Mesothelial cell of epicardium (in vitro differentiated cells): ENCODE results near the gene TRABD2A. TPM values are rescaled to one million over a fixed set of nuclear protein-coding genes. Genes with fewer than 3 reads are reported as not detected.
"Not testable (repeated sequence)": the region's sequence is repeated elsewhere in the genome, so short reads cannot be mapped to it uniquely, and the experiment has no call there.

ENCODE experiments used
- DNase-seq, 2 experiments: peaks; one replicate each; pipeline ENCODE4 v3.0.0; 2021; ENCODE audit warnings: low spot score in 2 of 2; ENCODE audit not compliant: unreplicated experiment in 2 of 2
- H3K27ac Mint-ChIP-seq: 2 replicates; pipeline ENCODE4 v1.8.0; 2021; ENCODE audit warnings: mixed read lengths
- H3K27me3 Mint-ChIP-seq: 2 replicates; pipeline ENCODE4 v1.8.0; 2021; ENCODE audit warnings: low read depth, mixed read lengths
- H3K36me3 Mint-ChIP-seq: 2 replicates; pipeline ENCODE4 v1.8.0; 2021; ENCODE audit warnings: mixed read lengths
- H3K4me1 Mint-ChIP-seq: 2 replicates; pipeline ENCODE4 v1.8.0; 2021; ENCODE audit warnings: mixed read lengths
- H3K4me3 Mint-ChIP-seq: 2 replicates; pipeline ENCODE4 v1.8.0; 2021; ENCODE audit warnings: mild to moderate bottlenecking, moderate library complexity, mixed read lengths
- H3K9me3 Mint-ChIP-seq: 2 replicates; pipeline ENCODE4 v1.8.0; 2021; ENCODE audit warnings: mixed read lengths
- total RNA-seq: library from RNA; stranded (reverse); gene quantifications from 3 replicates; pipeline ENCODE4 v1.2.1, GENCODE V29; 2021
- TF ChIP-seq, protein P1 (sequence below): fragments of 200-600 bp; sonication (generic); IDR thresholded peaks from one replicate; pipeline ENCODE4 v1.5.0; 2021; ENCODE audit warnings: antibody characterized with exemption; ENCODE audit not compliant: unreplicated experiment

TRABD2A gene
- total RNA-seq, 1 donor from 2014 or later: 0.45 TPM

DNA sequence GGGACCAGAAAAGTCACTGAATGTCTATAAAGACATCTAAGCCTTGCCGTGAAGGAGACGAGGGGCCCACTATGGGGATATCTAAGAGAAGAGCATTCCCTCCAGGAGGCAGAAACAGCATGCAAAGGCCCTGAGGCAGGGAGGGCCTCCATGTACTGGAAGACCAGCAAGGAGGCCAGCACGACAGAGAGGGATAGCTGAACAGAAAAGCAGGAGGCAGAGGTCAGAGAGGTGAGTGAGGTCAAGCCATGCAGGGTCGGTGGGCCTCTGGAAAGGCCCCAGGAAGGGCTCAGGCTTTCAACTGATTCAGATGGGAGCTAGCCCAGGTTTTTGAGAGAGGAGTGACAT, 5.7 kb downstream of the TRABD2A start:
- TF ChIP-seq, protein P1, sequence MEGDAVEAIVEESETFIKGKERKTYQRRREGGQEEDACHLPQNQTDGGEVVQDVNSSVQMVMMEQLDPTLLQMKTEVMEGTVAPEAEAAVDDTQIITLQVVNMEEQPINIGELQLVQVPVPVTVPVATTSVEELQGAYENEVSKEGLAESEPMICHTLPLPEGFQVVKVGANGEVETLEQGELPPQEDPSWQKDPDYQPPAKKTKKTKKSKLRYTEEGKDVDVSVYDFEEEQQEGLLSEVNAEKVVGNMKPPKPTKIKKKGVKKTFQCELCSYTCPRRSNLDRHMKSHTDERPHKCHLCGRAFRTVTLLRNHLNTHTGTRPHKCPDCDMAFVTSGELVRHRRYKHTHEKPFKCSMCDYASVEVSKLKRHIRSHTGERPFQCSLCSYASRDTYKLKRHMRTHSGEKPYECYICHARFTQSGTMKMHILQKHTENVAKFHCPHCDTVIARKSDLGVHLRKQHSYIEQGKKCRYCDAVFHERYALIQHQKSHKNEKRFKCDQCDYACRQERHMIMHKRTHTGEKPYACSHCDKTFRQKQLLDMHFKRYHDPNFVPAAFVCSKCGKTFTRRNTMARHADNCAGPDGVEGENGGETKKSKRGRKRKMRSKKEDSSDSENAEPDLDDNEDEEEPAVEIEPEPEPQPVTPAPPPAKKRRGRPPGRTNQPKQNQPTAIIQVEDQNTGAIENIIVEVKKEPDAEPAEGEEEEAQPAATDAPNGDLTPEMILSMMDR: no peak
- Mint-ChIP-seq H3K27me3 (peaks cover 86% of the 10 kb centered on the region), H3K27ac (no peak overlapping the region), H3K4me3 (no peak overlapping the region), H3K9me3 (no peaks in the 10 kb centered on the region), H3K36me3 (no peaks in the 10 kb centered on the region), H3K4me1 (peaks cover 3% of the 10 kb centered on the region)
- no peak for DNase-seq

DNA sequence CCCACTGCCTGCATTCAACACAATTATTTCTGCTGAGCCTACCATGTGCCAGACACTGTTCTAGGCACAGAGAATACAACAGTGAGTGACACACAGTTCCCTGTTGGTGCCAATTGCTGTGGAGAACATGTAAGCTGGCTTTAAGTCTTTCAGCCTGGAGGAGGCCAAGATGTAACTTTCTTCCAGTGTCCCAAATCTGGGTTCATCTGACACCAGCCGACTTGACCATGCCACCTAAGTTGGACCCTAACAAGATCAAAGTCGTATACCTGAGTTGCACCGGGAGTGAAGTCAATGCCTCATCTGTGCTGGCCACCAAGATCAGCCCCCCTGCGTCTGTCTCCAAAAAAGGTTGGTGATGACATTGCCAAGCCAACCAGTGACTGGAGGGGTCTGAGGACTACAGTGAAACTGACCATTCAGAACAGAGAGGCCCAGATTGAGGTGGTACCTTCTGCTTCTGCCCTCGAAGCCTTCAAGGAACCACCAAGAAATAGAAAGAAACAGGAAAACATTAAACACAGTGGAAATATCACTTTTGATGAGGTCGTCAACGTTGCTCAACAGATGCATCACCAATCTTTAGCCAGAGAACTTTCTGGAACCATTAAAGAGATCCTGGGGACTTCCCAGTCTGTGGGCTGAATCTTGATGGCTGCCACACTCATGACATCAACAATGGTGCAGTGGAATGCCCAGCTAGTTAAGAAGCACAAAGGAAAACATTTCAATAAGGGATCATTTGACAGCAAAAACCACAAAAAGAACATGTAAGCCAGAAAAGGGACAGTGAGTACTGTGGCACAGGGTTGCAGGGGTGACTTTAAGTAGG, 6.3 kb downstream of the TRABD2A start:
- Mint-ChIP-seq H3K27me3 (peaks cover 84% of the 10 kb centered on the region), H3K4me1 (no peaks in the 10 kb centered on the region), H3K9me3 (no peaks in the 10 kb centered on the region), H3K36me3 (no peaks in the 10 kb centered on the region), H3K4me3 (no peak overlapping the region), H3K27ac (no peak overlapping the region)
- DNase-seq: no peak
- TF ChIP-seq, protein P1: no peak

DNA sequence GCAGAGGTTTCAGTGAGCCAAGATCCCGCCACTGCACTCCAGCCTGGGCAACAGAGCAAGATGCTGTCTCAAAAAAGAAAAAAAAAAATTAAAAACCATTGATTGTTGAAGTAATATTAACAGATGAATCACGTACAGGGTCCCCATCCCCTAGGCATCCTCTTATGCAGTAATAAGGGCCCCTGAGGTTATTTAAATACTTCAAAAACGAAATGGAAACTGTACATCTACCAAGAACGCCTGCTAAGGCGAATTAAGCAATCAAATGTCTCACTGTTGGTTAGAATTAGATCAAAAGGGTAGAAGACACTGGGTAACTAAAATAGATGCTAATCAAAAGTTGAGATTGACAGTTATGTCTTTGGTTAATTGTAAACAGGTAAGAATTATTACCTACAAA, 7.5 kb downstream of the TRABD2A start:
- H3K4me3 Mint-ChIP-seq: no peak overlapping the region
- H3K27ac Mint-ChIP-seq: no peak overlapping the region
- TF ChIP-seq, protein P1: no peak
- peaks cover 78% of the 10 kb centered on the region for H3K27me3 Mint-ChIP-seq
- H3K4me1 Mint-ChIP-seq: no peaks in the 10 kb centered on the region
- H3K9me3 Mint-ChIP-seq: no peaks in the 10 kb centered on the region
- no peaks in the 10 kb centered on the region for H3K36me3 Mint-ChIP-seq
- DNase-seq: no peak

DNA sequence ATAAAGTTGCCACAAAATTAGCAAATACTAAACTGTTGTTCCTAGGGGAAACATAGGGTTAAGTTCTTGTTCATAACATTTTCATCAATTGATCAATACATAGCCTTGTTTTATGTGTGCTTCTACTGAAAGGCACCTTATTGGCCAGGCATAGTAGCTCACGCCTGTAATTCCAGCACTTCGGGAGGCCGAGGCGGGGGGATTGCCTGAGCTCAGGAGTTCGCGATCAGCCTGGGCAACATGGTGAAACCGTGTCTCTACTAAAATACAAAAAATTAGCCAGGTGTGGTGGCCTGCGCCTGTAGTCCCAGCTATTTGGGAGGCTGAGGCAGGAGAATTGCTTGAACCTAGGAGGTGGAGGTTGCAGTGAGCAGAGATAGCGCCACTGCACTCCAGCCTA, 8.2 kb downstream of the TRABD2A start:
- DNase-seq, H3K27ac Mint-ChIP-seq, H3K4me1 Mint-ChIP-seq, H3K9me3 Mint-ChIP-seq, H3K36me3 Mint-ChIP-seq, H3K4me3 Mint-ChIP-seq: not testable (repeated sequence)
- peaks cover 72% of the 10 kb centered on the region for H3K27me3 Mint-ChIP-seq

DNA sequence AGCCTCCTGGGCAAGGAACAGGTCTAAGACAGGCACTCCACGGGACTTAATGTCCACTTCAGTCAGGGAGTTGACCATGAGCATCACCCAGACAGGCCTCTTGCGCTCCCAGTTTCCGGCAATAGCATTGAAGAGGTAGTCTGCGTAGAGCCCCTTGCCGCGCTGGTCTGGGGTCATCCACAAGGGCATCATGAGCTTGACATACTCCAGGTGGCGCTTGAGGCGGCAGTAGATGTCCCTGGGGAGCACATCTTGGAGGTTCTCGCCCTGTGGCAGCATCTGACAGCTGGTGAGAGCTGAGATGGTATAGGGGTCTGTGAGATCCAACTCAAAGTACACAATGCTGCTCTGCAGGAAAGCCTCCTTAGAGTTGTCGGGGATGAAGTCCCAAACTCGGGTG, 10.6 kb downstream of the TRABD2A start:
- no peak for DNase-seq

DNA sequence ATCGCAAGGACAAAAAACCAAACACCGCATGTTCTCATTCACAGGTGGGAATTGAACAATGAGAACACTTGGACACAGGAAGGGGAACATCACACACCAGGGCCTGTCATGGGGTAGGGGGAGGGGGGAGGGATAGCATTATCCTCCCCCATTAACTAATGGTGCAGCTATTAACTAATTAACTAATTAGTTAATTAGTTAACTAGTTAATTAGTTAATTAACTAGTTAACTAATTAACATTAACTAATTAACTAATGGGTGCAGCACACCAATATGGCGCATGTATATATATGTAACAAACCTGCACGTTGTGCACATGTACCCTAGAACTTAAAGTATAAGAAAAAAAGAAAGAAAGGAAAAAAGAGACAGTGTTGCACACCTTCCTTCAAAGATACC, 12.6 kb downstream of the TRABD2A start:
- not testable (repeated sequence) for H3K9me3 Mint-ChIP-seq, DNase-seq, H3K4me3 Mint-ChIP-seq, H3K4me1 Mint-ChIP-seq, H3K36me3 Mint-ChIP-seq, H3K27ac Mint-ChIP-seq
- peaks cover 54% of the 10 kb centered on the region for H3K27me3 Mint-ChIP-seq

More for the DNA sequence above, 10.6 kb downstream of the TRABD2A start:
- H3K27me3 Mint-ChIP-seq: peaks cover 64% of the 10 kb centered on the region
- no peaks in the 10 kb centered on the region for H3K4me1 Mint-ChIP-seq
- TF ChIP-seq, protein P1: no peak
- H3K27ac Mint-ChIP-seq: no peak overlapping the region
- H3K9me3 Mint-ChIP-seq: no peaks in the 10 kb centered on the region
- no peaks in the 10 kb centered on the region for H3K36me3 Mint-ChIP-seq
- no peak overlapping the region for H3K4me3 Mint-ChIP-seq

DNA sequence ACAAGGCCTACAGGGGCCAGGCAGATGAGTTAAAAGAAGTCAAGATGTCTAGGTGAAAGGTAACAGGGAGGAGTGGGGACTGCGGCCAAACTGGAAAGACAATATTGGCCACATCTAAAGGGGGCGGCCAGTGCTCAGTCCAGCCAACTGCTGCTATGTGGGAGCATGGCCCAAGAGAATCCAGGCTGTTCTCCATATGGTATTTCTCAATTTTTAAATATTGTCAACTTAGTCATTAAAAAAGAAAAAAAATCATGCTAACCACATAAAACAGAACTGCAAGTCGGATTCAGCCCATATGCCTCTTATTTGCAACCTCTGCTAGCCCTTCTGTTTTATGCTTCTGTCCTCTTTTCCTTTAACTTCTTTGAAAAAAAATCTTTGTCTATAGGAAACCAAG, 14.8 kb downstream of the TRABD2A start:
- DNase-seq: no peak
- TF ChIP-seq, protein P1: no peak
- no peak overlapping the region for H3K27ac Mint-ChIP-seq
- H3K4me1 Mint-ChIP-seq: no peaks in the 10 kb centered on the region
- no peaks in the 10 kb centered on the region for H3K36me3 Mint-ChIP-seq
- H3K27me3 Mint-ChIP-seq: peaks cover 55% of the 10 kb centered on the region
- H3K4me3 Mint-ChIP-seq: no peak overlapping the region
- H3K9me3 Mint-ChIP-seq: no peaks in the 10 kb centered on the region
